ENCODE data around the gene AIP.

Gene AIP

GRCh38 chr11:67538823-67539505, 56.1 kb downstream of the AIP start:
- no peak for DNase-seq

- no peak for DNase-seq
Measured at GRCh38 chr11:67539550-67539949, 56.7 kb downstream of the AIP start.

Measured in activated naive CD4-positive, alpha-beta T cell treated with Interleukin-2 at 50 U/mL for 16 hours (primary cell).